Smooth muscle cell of the brain vasculature (primary cell): ENCODE results near the gene CMC4.

ENCODE experiments used
- DNase-seq: peaks from one replicate; pipeline ENCODE4 v3.0.0-alpha.2; 2012; ENCODE audit warnings: low read depth, low spot score

CMC4 gene

DNA sequence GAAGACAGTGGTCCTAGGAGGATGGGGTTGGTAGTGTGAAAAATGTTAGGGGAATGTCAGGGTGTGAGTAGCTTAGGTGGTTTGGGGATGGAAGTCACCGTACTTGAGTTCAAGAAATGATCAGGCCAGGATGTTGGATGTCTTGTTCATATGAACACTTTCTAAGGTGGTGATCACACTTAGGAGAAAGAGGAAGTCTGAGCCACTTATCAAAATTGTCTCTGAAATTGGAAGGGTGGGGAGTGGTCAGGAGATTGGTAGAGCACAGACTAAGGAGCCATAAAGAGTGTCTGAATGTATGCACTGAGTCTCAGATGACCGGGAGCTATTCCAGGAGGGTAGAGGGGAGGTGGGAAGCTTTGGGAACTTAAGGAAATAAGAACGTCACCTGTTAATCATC is 17.3 kb downstream of the CMC4 start:
- DNase-seq = no peak

- no peak for DNase-seq
These were observed 18.0 kb downstream of the CMC4 start for GRCh38 chrX:155052738-155053498.

DNA sequence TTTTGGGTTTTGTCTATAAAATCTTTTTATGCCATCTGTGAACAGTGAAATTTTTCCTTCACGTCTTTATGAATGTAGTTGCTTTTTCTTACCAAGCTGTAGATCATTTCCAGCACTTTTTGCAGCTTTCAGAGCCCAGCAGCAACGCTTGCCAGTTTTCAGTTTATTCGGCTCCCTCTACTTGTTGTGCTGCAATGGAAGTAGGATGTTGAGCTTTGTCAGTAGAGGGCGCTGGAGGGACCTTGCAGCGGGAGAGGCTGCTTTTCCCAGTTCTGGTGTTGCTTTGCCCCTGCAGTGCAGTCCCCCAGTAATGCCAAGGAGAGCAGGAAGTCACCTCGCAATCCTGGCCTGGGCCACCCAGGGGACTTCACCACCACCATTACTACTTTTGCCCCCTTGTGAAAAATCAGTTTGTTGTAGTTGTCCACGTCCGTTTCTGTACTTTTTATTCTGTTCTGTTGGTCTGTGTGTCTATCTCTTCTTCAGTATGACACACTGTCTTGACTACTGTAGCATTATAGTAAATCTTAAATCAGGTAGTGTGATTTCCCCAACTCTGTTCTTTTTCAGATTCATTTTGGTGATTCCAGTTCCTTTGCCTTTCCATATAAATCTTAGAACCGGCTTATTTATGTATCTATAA is 21.8 kb downstream of the CMC4 start:
- no peak for DNase-seq

DNA sequence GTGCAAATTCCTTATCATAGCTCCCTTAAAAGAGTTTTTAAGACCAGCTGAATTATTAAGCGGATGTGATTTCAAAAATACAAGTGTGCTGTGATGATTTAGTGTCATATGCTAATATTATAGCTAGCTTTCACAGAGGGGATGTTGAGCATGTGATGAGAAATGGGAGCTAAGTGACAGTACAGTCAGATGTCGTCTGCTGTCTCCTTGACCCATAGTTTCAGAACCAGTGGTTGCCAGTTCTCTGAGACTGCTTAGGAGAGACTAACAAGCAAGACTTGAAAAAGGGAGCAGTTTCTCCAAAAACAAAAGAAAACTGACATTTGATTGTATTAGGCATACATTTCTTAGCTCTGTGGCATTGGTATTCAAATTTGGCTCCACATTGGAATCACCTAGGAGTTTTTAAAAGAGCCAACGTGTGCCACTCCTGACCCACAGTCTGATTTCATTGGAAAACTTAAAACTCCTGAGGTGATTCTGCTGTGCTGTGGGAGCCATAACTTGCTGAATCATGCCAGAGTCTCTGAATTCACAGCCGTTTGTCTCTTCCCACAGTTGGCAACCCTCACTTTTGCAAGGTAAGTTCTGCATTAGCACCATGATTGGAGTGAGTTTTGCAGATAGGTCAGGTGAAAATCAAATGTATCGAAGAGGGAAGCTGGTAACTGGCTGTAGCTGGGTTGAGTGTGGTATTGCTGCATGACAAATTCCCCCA is 24.0 kb downstream of the CMC4 start:
- DNase-seq = no peak

- no peak for DNase-seq
These were observed 24.7 kb downstream of the CMC4 start for GRCh38 chrX:155046129-155046810.

DNA sequence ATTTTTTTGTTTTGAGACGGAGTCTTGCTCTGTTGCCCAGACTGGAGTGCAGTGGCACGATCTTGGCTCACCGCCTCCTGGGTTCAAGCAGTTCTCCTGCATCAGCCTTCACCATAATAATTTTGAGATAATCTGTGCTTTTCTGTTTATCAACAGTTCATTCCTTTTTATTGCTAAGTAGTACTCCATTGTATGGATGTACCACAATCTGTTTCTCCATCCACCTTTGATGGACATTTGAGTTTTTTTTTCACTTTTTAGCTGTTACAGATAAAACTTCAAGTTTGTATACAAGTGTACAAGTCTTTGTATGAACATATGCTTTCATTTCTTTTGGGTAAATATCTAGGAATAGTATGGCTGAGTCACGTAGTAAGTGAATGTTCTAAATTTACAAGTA is 35.2 kb downstream of the CMC4 start:
- DNase-seq = no peak

GRCh38 chrX:155031657-155032056 is 39.3 kb downstream of the CMC4 start:
- no peak for DNase-seq

DNA sequence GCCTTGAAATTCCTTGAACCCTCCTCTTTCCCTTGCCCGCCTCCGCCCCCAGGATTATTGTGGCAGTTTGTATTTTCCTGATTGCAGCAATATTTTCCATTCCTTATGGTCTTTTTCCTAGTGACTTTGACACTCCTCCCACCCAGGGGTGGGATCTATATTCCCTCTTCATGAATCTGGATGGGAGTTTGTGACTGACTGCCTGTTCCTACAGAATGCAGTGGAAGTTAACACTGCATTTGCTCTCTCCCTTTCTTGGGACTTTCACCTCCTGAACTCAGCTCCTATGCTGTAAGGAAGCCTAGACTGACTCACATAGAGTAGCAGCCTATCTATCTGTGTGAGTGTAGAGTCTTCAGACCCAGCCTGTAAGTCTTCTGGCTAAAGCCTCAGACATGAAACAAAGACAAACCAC is 42.1 kb downstream of the CMC4 start:
- DNase-seq = no peak

DNA sequence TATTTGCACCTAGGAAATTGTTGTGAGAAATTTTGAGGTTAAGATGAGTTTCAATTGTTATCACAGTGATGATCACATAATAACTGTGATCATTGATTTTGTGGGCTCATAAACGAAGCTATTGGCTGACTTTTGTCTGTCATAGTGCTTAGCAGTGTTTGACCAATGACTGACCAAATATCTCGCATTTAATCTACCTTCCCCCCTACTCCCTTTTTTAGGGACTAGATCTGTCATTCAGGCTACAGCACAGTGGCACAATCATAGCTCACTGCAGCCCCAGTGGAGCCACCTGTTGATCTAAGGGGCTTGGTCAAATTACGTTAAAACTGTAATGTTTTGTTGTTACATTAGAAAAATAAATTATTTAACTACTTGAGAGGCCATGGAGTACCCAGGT is 42.8 kb downstream of the CMC4 start:
- DNase-seq = no peak

GRCh38 chrX:155027509-155028066 is 43.3 kb downstream of the CMC4 start:
- DNase-seq = no peak

DNA sequence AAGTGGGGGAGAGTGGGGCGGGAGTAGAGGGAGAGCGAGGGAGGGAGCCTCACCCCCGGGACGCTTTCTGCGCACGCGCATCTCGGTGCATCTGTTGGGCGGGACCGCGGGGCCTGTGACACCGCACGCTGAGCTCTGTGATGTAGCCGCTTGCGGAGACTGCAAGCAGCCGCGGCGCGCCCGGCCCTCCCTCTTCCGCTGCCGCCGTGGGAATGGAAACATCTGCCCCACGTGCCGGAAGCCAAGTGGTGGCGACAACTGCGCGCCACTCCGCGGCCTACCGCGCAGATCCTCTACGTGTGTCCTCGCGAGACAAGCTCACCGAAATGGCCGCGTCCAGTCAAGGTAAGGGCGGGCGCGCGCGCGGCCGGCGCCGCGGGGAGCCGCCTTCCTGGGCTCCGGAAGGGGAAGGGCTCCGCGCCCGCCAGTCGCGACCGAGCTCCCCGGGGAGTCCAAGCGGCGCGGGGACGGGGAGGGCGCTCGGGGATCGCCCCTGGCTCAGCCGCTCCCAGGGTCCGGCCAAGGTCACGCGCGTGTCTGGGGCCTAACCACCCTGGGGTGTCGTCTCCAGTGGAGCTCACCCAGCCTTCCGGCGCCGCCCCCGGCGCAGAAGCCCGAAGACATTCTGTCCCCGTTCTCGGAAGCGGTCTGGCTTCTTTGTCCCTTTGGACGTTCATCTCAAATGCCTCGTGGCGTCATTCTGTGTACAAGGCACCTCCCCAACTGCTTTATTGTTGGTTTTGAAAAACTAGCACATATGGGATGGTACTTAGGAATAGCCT is 44.0 kb downstream of the CMC4 start, which contains the start of gene FUNDC2:
Gene FUNDC2 (plus strand): TSS at position 118 of the 782 bp plus-strand sequence. CDS start 95 bp downstream, at position 213.
- DNase-seq = peak; percentile 59

GRCh38 chrX:155026420-155026726 is 44.6 kb downstream of the CMC4 start:
- no peak for DNase-seq

GRCh38 chrX:155023907-155024833 is 46.8 kb downstream of the CMC4 start:
- DNase-seq = no peak

DNA sequence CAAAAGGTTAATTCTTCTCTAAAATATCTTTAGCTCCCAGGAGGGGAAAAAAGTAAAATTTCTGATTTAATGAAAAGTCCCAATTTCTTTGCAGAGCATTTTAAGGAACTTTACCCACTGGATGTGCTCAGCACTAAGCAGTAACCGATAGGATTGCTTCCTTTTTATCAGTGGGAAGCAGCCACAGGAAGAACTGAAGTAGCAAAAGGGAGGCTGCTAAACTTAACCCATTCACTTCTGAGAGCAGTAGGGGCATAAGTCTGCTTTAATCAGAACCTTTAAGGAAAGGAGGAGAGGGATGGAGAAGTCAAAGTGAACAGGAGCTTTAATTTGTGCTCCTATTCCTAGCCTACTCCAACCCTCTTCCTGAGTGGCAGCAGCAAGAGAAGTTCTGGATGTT is 48.4 kb downstream of the CMC4 start, which contains the start of gene F8:
Gene F8 (minus strand): TSS at position 139 of the 400 bp plus-strand sequence. CDS start 171 bp downstream, outside the sequence.
- no peak for DNase-seq

GRCh38 chrX:155020591-155020990 is 50.3 kb downstream of the CMC4 start:
- no peak for DNase-seq
